Activated effector memory CD4-positive, alpha-beta T cell treated with anti-CD3 and anti-CD28 coated beads, Interleukin-2, amount 50 U/mL, for 16 hours (primary cell): ENCODE data around the gene IER5L.
A peak's percentile ranks its signal among the peaks of the same experiment; 100 is the strongest.

Experiments used
- DNase-seq: peaks from one replicate; pipeline ENCODE4 v3.0.0-alpha.2; 2020

IER5L gene

GRCh38 chr9:129177791-129178567 is at the start of gene IER5L:
TSS of gene IER5L (minus strand) at chr9:129178261. CDS start at chr9:129178052, 209 bp downstream.
- peak; percentile 97 for DNase-seq

- no peak for DNase-seq
Observed at GRCh38 chr9:129227843-129228189, 49.8 kb upstream of the IER5L start.

- DNase-seq, result peak; percentile 75
Observed at GRCh38 chr9:129225815-129226214, 47.8 kb upstream of the IER5L start.

GRCh38 chr9:129225490-129225778 is 47.4 kb upstream of the IER5L start:
- no peak for DNase-seq

GRCh38 chr9:129224618-129225489 is 46.8 kb upstream of the IER5L start:
- no peak for DNase-seq

GRCh38 chr9:129223551-129224208 is 45.6 kb upstream of the IER5L start:
- DNase-seq, result no peak

GRCh38 chr9:129222819-129223218 is 44.8 kb upstream of the IER5L start:
- DNase-seq, result no peak

- no peak for DNase-seq
Observed at GRCh38 chr9:129221979-129222635, 44.0 kb upstream of the IER5L start.

- no peak for DNase-seq
Observed at GRCh38 chr9:129221233-129221632, 43.2 kb upstream of the IER5L start.

GRCh38 chr9:129220771-129221170 is 42.7 kb upstream of the IER5L start:
- no peak for DNase-seq

GRCh38 chr9:129218918-129219317 is 40.9 kb upstream of the IER5L start:
- no peak for DNase-seq

- no peak for DNase-seq
Observed at GRCh38 chr9:129218272-129218625, 40.2 kb upstream of the IER5L start.

GRCh38 chr9:129213551-129213950 is 35.5 kb upstream of the IER5L start:
- DNase-seq, result no peak

- DNase-seq, result no peak
Observed at GRCh38 chr9:129211686-129212085, 33.6 kb upstream of the IER5L start.

GRCh38 chr9:129210125-129210524 is 32.1 kb upstream of the IER5L start:
- DNase-seq, result no peak

GRCh38 chr9:129209580-129209979 is 31.5 kb upstream of the IER5L start:
- no peak for DNase-seq

GRCh38 chr9:129209109-129209508 is 31.0 kb upstream of the IER5L start:
- DNase-seq, result no peak

- DNase-seq, result peak; percentile 72
Observed at GRCh38 chr9:129208207-129209032, 30.4 kb upstream of the IER5L start.

- DNase-seq, result no peak
Observed at GRCh38 chr9:129206905-129207304, 28.8 kb upstream of the IER5L start.

- no peak for DNase-seq
Observed at GRCh38 chr9:129206401-129206800, 28.3 kb upstream of the IER5L start.

GRCh38 chr9:129204840-129205239 is 26.8 kb upstream of the IER5L start:
- no peak for DNase-seq

- no peak for DNase-seq
Observed at GRCh38 chr9:129203556-129203909, 25.5 kb upstream of the IER5L start.
